ENCODE data around the gene ACER1.

GRCh38 chr19:6379744-6380143 lies 46.3 kb upstream of the ACER1 start:
- no peak for TF ChIP-seq CTCF (conservative IDR thresholded peaks at IDR 0.05; ENCODE audit: low read depth in 2 of 2)
- no peak for TF ChIP-seq REST (IDR thresholded peaks at IDR 0.05; ENCODE audit: unreplicated experiment)
- TF ChIP-seq POLR2AphosphoS5 (IDR thresholded peaks at IDR 0.05; ENCODE audit: low read depth) = no peak
- TF ChIP-seq, protein P1, sequence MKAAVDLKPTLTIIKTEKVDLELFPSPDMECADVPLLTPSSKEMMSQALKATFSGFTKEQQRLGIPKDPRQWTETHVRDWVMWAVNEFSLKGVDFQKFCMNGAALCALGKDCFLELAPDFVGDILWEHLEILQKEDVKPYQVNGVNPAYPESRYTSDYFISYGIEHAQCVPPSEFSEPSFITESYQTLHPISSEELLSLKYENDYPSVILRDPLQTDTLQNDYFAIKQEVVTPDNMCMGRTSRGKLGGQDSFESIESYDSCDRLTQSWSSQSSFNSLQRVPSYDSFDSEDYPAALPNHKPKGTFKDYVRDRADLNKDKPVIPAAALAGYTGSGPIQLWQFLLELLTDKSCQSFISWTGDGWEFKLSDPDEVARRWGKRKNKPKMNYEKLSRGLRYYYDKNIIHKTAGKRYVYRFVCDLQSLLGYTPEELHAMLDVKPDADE (IDR thresholded peaks at IDR 0.05) = no peak
- no peak for TF ChIP-seq JUNB (IDR thresholded peaks at IDR 0.05; ENCODE audit: unreplicated experiment)
- no peak for TF ChIP-seq EZH2 (IDR thresholded peaks at IDR 0.05; ENCODE audit: low read depth, unreplicated experiment)
- no peak for TF ChIP-seq CREB1 (CRISPR knock-in tag; IDR thresholded peaks at IDR 0.05; ENCODE audit: low read depth)
- TF ChIP-seq NANOG (IDR thresholded peaks at IDR 0.05; ENCODE audit: borderline replicate concordance) = no peak
